SH-SY5Y (cell line): ENCODE data around the gene C1orf105.

Experiments used
- GATA2 ChIP-seq: IDR thresholded peaks from 2 replicates; pipeline ENCODE4 v1.6.1; 2011; ENCODE audit warnings: mild to moderate bottlenecking, low read depth, low read length
- GATA3 ChIP-seq: IDR thresholded peaks from 2 replicates; pipeline ENCODE4 v1.6.1; 2011; ENCODE audit warnings: low read depth, mild to moderate bottlenecking, low read length, moderate library complexity

GRCh38 chr1:172510479-172510878 is 90.0 kb downstream of the C1orf105 start:
- TF ChIP-seq GATA3 = no peak
- TF ChIP-seq GATA2 = no peak
